ENCODE measurements around the gene IFIT3. TPM values are rescaled to one million over a fixed set of nuclear protein-coding genes. Genes with fewer than 3 reads are reported as not detected.

IFIT3 gene
- total RNA-seq: 20.1 TPM
- polyA plus RNA-seq (ENCODE audit: insufficient read depth, low read depth, low replicate concordance): 14.7 TPM
- long read RNA-seq, donor 1, partial matches to known transcripts: 0 of 3 reads
- long read RNA-seq, donor 1, other reads (novel, unspliced or antisense): 0 of 3 reads
- long read RNA-seq, donor 2, partial matches to known transcripts: 0 of 5 reads
- long read RNA-seq, donor 2, other reads (novel, unspliced or antisense): 0 of 5 reads
- long read RNA-seq, donor 3, transcript IFIT3-202 (2 exons, 2,496 nt): major isoform, 13 of 13 reads
- long read RNA-seq, donor 3, partial matches to known transcripts: 0 of 13 reads
- long read RNA-seq, donor 3, other reads (novel, unspliced or antisense): 0 of 13 reads
- long read RNA-seq, donor 4, partial matches to known transcripts: 0 of 2 reads
- long read RNA-seq, donor 4, other reads (novel, unspliced or antisense): 0 of 2 reads
- long read RNA-seq, donor 5: 0 reads
- long read RNA-seq, donor 6, partial matches to known transcripts: 0 of 3 reads
- long read RNA-seq, donor 6, other reads (novel, unspliced or antisense): 0 of 3 reads
- long read RNA-seq, donor 7, transcript IFIT3-202 (2 exons, 2,496 nt): major isoform, 6 of 14 reads
- long read RNA-seq, donor 7, partial matches to known transcripts: 0 of 14 reads
- long read RNA-seq, donor 7, other reads (novel, unspliced or antisense): 5 of 14 reads
- long read RNA-seq, donor 8, partial matches to known transcripts: 0 of 4 reads
- long read RNA-seq, donor 8, other reads (novel, unspliced or antisense): 0 of 4 reads
- long read RNA-seq, donor 9, partial matches to known transcripts: 0 of 3 reads
- long read RNA-seq, donor 9, other reads (novel, unspliced or antisense): 0 of 3 reads
- long read RNA-seq, donor 10, partial matches to known transcripts: 0 of 3 reads
- long read RNA-seq, donor 10, other reads (novel, unspliced or antisense): 0 of 3 reads

- intact Hi-C loops (cut with DNase I): no loop called here
- FAIRE-seq: peak; percentile 58
Measured at GRCh38 chr10:89327803-89328441, at the start of gene IFIT3. Gene IFIT3 (plus strand): TSS chr10:89327997. CDS start chr10:89328074, 77 bp downstream.

DNA sequence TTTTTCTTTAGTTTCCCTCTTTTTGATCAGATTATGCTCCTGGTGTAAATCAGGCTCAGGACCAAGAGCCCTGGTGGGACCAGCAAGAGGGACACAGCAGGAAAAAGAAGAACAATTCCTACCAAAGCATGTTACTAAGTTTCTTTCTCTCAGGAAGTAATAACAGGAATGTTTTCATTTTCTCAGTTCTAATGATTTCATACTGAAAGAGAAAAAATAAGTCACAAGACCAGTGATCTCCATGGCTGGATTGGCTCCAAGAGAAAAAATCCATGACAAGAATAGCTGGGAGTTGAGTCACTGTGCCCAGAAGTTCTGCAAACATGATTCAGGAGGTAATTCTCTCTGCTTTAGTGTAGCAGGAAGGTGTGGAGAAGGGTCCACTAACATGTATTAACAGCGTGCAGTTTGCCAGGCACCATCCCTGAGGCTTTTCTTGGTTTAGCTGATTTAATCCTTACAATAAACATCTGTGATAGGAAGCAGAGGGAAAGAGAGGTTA lies 49.7 kb upstream of the IFIT3 start:
- DNase-seq (peak in 2 of 5 donors; percentile 55 to 85), FAIRE-seq (peak; percentile 91)
- Histone ChIP-seq H3K4me3 (ENCODE audit: low read length in 3 of 3) (no peak overlapping the region), H3K36me3 (ENCODE audit: control insufficient read depth in 2 of 3, insufficient read depth in 3 of 3, low read length in 3 of 3) (no peaks in the 10 kb centered on the region), H3K9ac (ENCODE audit: low read length in 3 of 3) (peak overlapping the region in 2 of 3 donors; percentile 30 to 48), H3K27ac (ENCODE audit: low read depth in 2 of 2, low read length in 2 of 2) (peak overlapping the region; percentile 85 to 91), H3K4me1 (ENCODE audit: control insufficient read depth in 2 of 3, insufficient read depth in 2 of 3, low read depth in 1 of 3, low read length in 3 of 3) (peaks cover 2 to 13% (median 11%) of the 10 kb centered on the region in 3 donors), H3K9me3 (ENCODE audit: control insufficient read depth in 2 of 3, insufficient read depth in 1 of 3, low read length in 3 of 3) (no peaks in the 10 kb centered on the region), H3K27me3 (ENCODE audit: control insufficient read depth, insufficient read depth, low read length) (no peaks in the 10 kb centered on the region)
- no peak for TF ChIP-seq CTCF (IDR thresholded peaks at IDR 0.05; ENCODE audit: borderline replicate concordance, extremely low read depth, insufficient read depth)
- intact Hi-C loops (cut with DNase I): no loop called here

More at GRCh38 chr10:89327803-89328441, at the start of gene IFIT3:
- Histone ChIP-seq H3K27ac (ENCODE audit: low read depth in 2 of 2, low read length in 2 of 2) (peak within 1 kb of the TSS; percentile 94 to 95), H3K36me3 (ENCODE audit: control insufficient read depth in 2 of 3, insufficient read depth in 3 of 3, low read length in 3 of 3) (no peaks in the 10 kb centered on the region), H3K9ac (ENCODE audit: low read length in 3 of 3) (peak within 1 kb of the TSS; percentile 61 to 79 (median 72)), H3K27me3 (ENCODE audit: control insufficient read depth, insufficient read depth, low read length) (no peaks in the 10 kb centered on the region), H3K4me3 (ENCODE audit: low read length in 3 of 3) (peak within 1 kb of the TSS; percentile 65 to 89 (median 70)), H3K9me3 (ENCODE audit: control insufficient read depth in 2 of 3, insufficient read depth in 1 of 3, low read length in 3 of 3) (no peaks in the 10 kb centered on the region), H3K4me1 (ENCODE audit: control insufficient read depth in 2 of 3, insufficient read depth in 2 of 3, low read depth in 1 of 3, low read length in 3 of 3) (peaks cover 8 to 33% (median 29%) of the 10 kb centered on the region in 3 donors)
- TF ChIP-seq CTCF (IDR thresholded peaks at IDR 0.05; ENCODE audit: borderline replicate concordance, extremely low read depth, insufficient read depth): no peak
- peak in 4 of 5 donors; percentile 81 to 97 (median 90) for DNase-seq

DNA sequence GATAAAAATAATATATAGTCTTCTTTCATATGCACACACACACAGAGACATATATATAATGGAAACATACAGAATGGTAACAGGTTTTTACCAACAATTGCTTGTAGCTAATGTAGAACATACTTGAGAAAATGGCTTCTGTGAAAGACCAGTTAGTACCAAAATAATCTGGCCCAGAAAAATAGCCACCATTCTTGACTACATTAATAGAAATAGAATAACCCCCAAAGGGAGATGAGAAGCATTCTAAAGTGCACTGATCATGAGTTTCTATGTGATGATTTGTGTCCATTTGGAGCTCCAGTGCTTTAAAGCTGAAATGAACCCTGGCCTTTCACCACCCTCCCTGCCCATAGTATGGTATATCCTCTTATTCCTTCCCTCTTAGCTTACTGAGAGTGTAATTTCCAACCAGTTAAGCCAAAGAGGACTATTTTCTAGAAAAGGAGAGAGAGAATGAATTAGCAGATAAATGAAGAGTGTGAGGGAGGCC lies 48.9 kb upstream of the IFIT3 start:
- no peaks in the 10 kb centered on the region for H3K9me3 ChIP-seq (ENCODE audit: control insufficient read depth in 2 of 3, insufficient read depth in 1 of 3, low read length in 3 of 3)
- no peak for FAIRE-seq
- DNase-seq: no peak
- peaks cover 2 to 21% (median 16%) of the 10 kb centered on the region in 3 donors for H3K4me1 ChIP-seq (ENCODE audit: control insufficient read depth in 2 of 3, insufficient read depth in 2 of 3, low read depth in 1 of 3, low read length in 3 of 3)
- no peak overlapping the region for H3K9ac ChIP-seq (ENCODE audit: low read length in 3 of 3)
- no peak overlapping the region for H3K4me3 ChIP-seq (ENCODE audit: low read length in 3 of 3)
- no peaks in the 10 kb centered on the region for H3K27me3 ChIP-seq (ENCODE audit: control insufficient read depth, insufficient read depth, low read length)
- peak overlapping the region in 1 of 2 donors; percentile 55 for H3K27ac ChIP-seq (ENCODE audit: low read depth in 2 of 2, low read length in 2 of 2)
- intact Hi-C loops (cut with DNase I): no loop called here
- TF ChIP-seq CTCF (IDR thresholded peaks at IDR 0.05; ENCODE audit: borderline replicate concordance, extremely low read depth, insufficient read depth): no peak
- H3K36me3 ChIP-seq (ENCODE audit: control insufficient read depth in 2 of 3, insufficient read depth in 3 of 3, low read length in 3 of 3): no peaks in the 10 kb centered on the region

Measured in kidney (tissue), 22 donors.